Parathyroid adenoma (tissue), 2 donors: ENCODE data around the gene MZT2A.
"Not testable (repeated sequence)": the region's sequence is repeated elsewhere in the genome, so short reads cannot be mapped to it uniquely, and the experiment has no call there.

Experiments
- H2AFZ ChIP-seq: fragments of 300-600 bp; sonication (generic); one replicate; pipeline ENCODE4 v1.7.0; 2017; ENCODE audit warnings: antibody characterized with exemption, mild to moderate bottlenecking
- H3K27ac ChIP-seq: fragments of 300-600 bp; sonication (generic); one replicate; pipeline ENCODE4 v1.7.0; 2017
- H3K27me3 ChIP-seq: fragments of 300-600 bp; sonication (generic); one replicate; pipeline ENCODE4 v1.7.0; 2017; ENCODE audit warnings: low read length; ENCODE audit not compliant: control insufficient read depth, insufficient read depth
- H3K36me3 ChIP-seq: fragments of 300-600 bp; sonication (generic); one replicate; pipeline ENCODE4 v1.7.0; 2017; ENCODE audit warnings: low read length; ENCODE audit not compliant: control insufficient read depth, insufficient read depth
- H3K4me1 ChIP-seq: fragments of 300-600 bp; sonication (generic); one replicate; pipeline ENCODE4 v1.7.0; 2017; ENCODE audit warnings: control low read depth
- H3K4me2 ChIP-seq: fragments of 300-600 bp; sonication (generic); one replicate; pipeline ENCODE4 v1.7.0; 2017; ENCODE audit warnings: low read length
- H3K4me3 ChIP-seq: fragments of 300-600 bp; sonication (generic); one replicate; pipeline ENCODE4 v1.7.0; 2017; ENCODE audit warnings: low read depth, low read length
- H3K79me2 ChIP-seq: fragments of 300-600 bp; sonication (generic); one replicate; pipeline ENCODE4 v1.7.0; 2017; ENCODE audit warnings: control low read depth
- H3K9ac ChIP-seq: fragments of 300-600 bp; sonication (generic); one replicate; pipeline ENCODE4 v1.7.0; 2017; ENCODE audit warnings: mild to moderate bottlenecking
- H3K9me3 ChIP-seq: fragments of 300-600 bp; sonication (generic); one replicate; pipeline ENCODE4 v1.7.0; 2017; ENCODE audit warnings: low read length; ENCODE audit not compliant: control insufficient read depth
- CTCF ChIP-seq: fragments of 300-600 bp; sonication (generic); IDR thresholded peaks from one replicate; pipeline ENCODE4 v1.7.0; 2017; ENCODE audit warnings: antibody characterized with exemption, mild to moderate bottlenecking
- donor health status: primary hyperparathyroidism.

Gene MZT2A

GRCh38 chr2:131509615-131510014 is 17.4 kb upstream of the MZT2A start:
- Histone ChIP-seq H3K9ac (no peak overlapping the region), H3K79me2 (no peaks in the 10 kb centered on the region), H3K27me3 (no peaks in the 10 kb centered on the region), H3K9me3 (no peaks in the 10 kb centered on the region), H3K4me2 (no peak overlapping the region), H3K4me3 (no peak overlapping the region), H3K36me3 (no peaks in the 10 kb centered on the region), H2AFZ (no peak overlapping the region), H3K27ac (no peak overlapping the region), H3K4me1 (no peaks in the 10 kb centered on the region)
- no peak for TF ChIP-seq CTCF

- not testable (repeated sequence) for H3K9me3 ChIP-seq, H2AFZ ChIP-seq, H3K4me2 ChIP-seq, H3K79me2 ChIP-seq, H3K4me1 ChIP-seq, H3K36me3 ChIP-seq, H3K9ac ChIP-seq, H3K27ac ChIP-seq, H3K4me3 ChIP-seq, H3K27me3 ChIP-seq
These were observed 12.0 kb upstream of the MZT2A start for GRCh38 chr2:131504082-131504750.

GRCh38 chr2:131503587-131503986 is 11.4 kb upstream of the MZT2A start:
- H3K36me3 ChIP-seq, H3K79me2 ChIP-seq, H3K27ac ChIP-seq, H3K27me3 ChIP-seq, H3K9ac ChIP-seq, H2AFZ ChIP-seq, H3K4me1 ChIP-seq, H3K4me3 ChIP-seq, H3K4me2 ChIP-seq, H3K9me3 ChIP-seq: not testable (repeated sequence)

- H3K4me2 ChIP-seq, H3K4me3 ChIP-seq, H3K4me1 ChIP-seq, H3K79me2 ChIP-seq, H2AFZ ChIP-seq, H3K27me3 ChIP-seq, H3K9ac ChIP-seq, H3K27ac ChIP-seq, H3K9me3 ChIP-seq, H3K36me3 ChIP-seq: not testable (repeated sequence)
These were observed 6.2 kb upstream of the MZT2A start for GRCh38 chr2:131498321-131498973.

GRCh38 chr2:131495506-131495905 is 3.3 kb upstream of the MZT2A start:
- H3K79me2 ChIP-seq = peaks cover 18% of the 10 kb centered on the region
- not testable (repeated sequence) for H2AFZ ChIP-seq, H3K27ac ChIP-seq, H3K36me3 ChIP-seq, H3K4me3 ChIP-seq, H3K9me3 ChIP-seq, H3K9ac ChIP-seq, H3K4me1 ChIP-seq, H3K27me3 ChIP-seq, H3K4me2 ChIP-seq

GRCh38 chr2:131493199-131493968 is 1.2 kb upstream of the MZT2A start:
- Histone ChIP-seq H3K4me3 (peak overlapping the region; percentile 88), H3K79me2 (peaks cover 24% of the 10 kb centered on the region), H3K4me1 (peaks cover 6% of the 10 kb centered on the region), H3K27ac (peak overlapping the region; percentile 76), H3K9me3 (no peaks in the 10 kb centered on the region), H2AFZ (peak overlapping the region; percentile 98), H3K36me3 (no peaks in the 10 kb centered on the region), H3K27me3 (no peaks in the 10 kb centered on the region), H3K4me2 (peak overlapping the region; percentile 87), H3K9ac (peak overlapping the region; percentile 61)
- TF ChIP-seq CTCF = no peak
